Measurements from ENCODE around the gene CNN2.

Gene CNN2

GRCh38 chr19:1052349-1052975 is 26.1 kb downstream of the CNN2 start:
- no peak for DNase-seq

- no peak for DNase-seq
Measured at GRCh38 chr19:1053176-1054101, 27.0 kb downstream of the CNN2 start.

- DNase-seq, result no peak
Measured at GRCh38 chr19:1054102-1055027, 28.0 kb downstream of the CNN2 start.

GRCh38 chr19:1055028-1055425 is 28.6 kb downstream of the CNN2 start:
- DNase-seq, result no peak

- no peak for DNase-seq
Measured at GRCh38 chr19:1055886-1056620, 29.6 kb downstream of the CNN2 start.

- DNase-seq, result peak; percentile 69 to 74
Measured at GRCh38 chr19:1057176-1057855, 30.9 kb downstream of the CNN2 start.

- DNase-seq, result no peak
Measured at GRCh38 chr19:1058112-1058511, 31.7 kb downstream of the CNN2 start.

- DNase-seq, result no peak
Measured at GRCh38 chr19:1060689-1061088, 34.3 kb downstream of the CNN2 start.

- no peak for DNase-seq
Measured at GRCh38 chr19:1061987-1062386, 35.6 kb downstream of the CNN2 start.

- DNase-seq, result no peak
Measured at GRCh38 chr19:1062387-1063029, 36.1 kb downstream of the CNN2 start.

GRCh38 chr19:1063030-1063908 is 36.9 kb downstream of the CNN2 start:
- DNase-seq, result peak; percentile 74 to 82

GRCh38 chr19:1063909-1064660 is 37.7 kb downstream of the CNN2 start:
- DNase-seq, result no peak

- peak; percentile 74 to 78 for DNase-seq
Measured at GRCh38 chr19:1064661-1065605, 38.5 kb downstream of the CNN2 start.

GRCh38 chr19:1065606-1066109 is 39.2 kb downstream of the CNN2 start:
- no peak for DNase-seq

GRCh38 chr19:1066251-1066747 is 39.9 kb downstream of the CNN2 start:
- DNase-seq, result no peak

GRCh38 chr19:1066748-1067340 is 40.4 kb downstream of the CNN2 start, which contains the start of gene ARHGAP45:
Gene ARHGAP45 (plus strand): TSS chr19:1067167. CDS start chr19:1067406, 239 bp downstream.
- peak; percentile 88 to 89 for DNase-seq

GRCh38 chr19:1067341-1067957 is 41.0 kb downstream of the CNN2 start:
- peak in 1 of 2 donors; percentile 82 for DNase-seq

Measured in CD4-positive, alpha-beta T cell treated with Interleukin-1 beta for 1 hour (primary cell).